Endothelial cell of umbilical vein (primary cell): ENCODE measurements around the gene SLC39A3. TPM values are rescaled to one million over a fixed set of nuclear protein-coding genes. Genes with fewer than 3 reads are reported as not detected.

Experiments used
- BruUV-seq: library from RNA; stranded (reverse); fragments of 400-500 nt; replicated peaks from 2 replicates; lab custom pipeline; 2021; lab: Mats Ljungman, UMichigan
- CTCF ChIA-PET: fragments of 300-600, 350-600 bp; sonication (Branson Sonifier 250); formaldehyde crosslinking; loops from one replicate; lab custom pipeline; 2021; ENCODE audit warnings: antibody characterized with exemption, inconsistent platforms; lab: Charles Lee
- POLR2A ChIA-PET: fragments of 300-600, 350-600 bp; sonication (Branson Sonifier 250); formaldehyde crosslinking; loops from one replicate; lab custom pipeline; 2021; ENCODE audit warnings: antibody characterized with exemption, inconsistent platforms; lab: Charles Lee
- DNase-seq: peaks from one replicate; pipeline ENCODE4 v3.0.0-alpha.2; 2011; ENCODE audit warnings: low read depth, low spot score
- FAIRE-seq: peaks from 2 replicates; lab custom pipeline; 2011; peaks lifted over from hg19 to GRCh38; lab: Jason Lieb, UNC
- H2AFZ ChIP-seq: 2 replicates; pipeline ENCODE4 v1.6.0; 2012; ENCODE audit warnings: low read depth, low read length, control low read depth, inconsistent platforms
- H3K27ac ChIP-seq: 2 replicates; pipeline ENCODE4 v1.5.1; 2011; ENCODE audit warnings: low read depth, mild to moderate bottlenecking, control low read depth, low read length, moderate library complexity; ENCODE audit not compliant: insufficient read depth
- H3K27me3 ChIP-seq, 2 experiments: 2 replicates each; pipeline versions ENCODE4 v1.6.0 to v1.6.1; 2011; ENCODE audit warnings: low read length in 2 of 2, mixed read lengths in 1 of 2; ENCODE audit not compliant: control insufficient read depth in 2 of 2, insufficient read depth in 2 of 2
- H3K36me3 ChIP-seq, 2 experiments: 2 replicates in 1 of 2; 3 replicates in 1 of 2; pipeline ENCODE4 v1.5.1; 2011; ENCODE audit warnings: low read length in 2 of 2, mild to moderate bottlenecking in 1 of 2, moderate library complexity in 1 of 2; ENCODE audit not compliant: control insufficient read depth in 2 of 2, insufficient read depth in 2 of 2; ENCODE audit errors: extremely low read depth in 1 of 2
- H3K4me1 ChIP-seq: 3 replicates; pipeline ENCODE4 v1.5.1; 2011; ENCODE audit warnings: mild to moderate bottlenecking, low read length; ENCODE audit not compliant: control insufficient read depth, insufficient read depth; ENCODE audit errors: extremely low read depth
- H3K4me2 ChIP-seq: 2 replicates; pipeline ENCODE4 v1.6.1; 2011; ENCODE audit warnings: low read length, control low read depth, mixed read lengths; ENCODE audit not compliant: insufficient read depth
- H3K4me3 ChIP-seq, 3 experiments: fragments of 200-600 bp in 1 of 3; sonication (generic), shearing (Covaris generic) in 1 of 3; replicated peaks in 1 of 3; 2 replicates each; pipeline ENCODE4 v1.5.1; 2011 to 2016; ENCODE audit warnings: control low read depth in 3 of 3, low read length in 3 of 3, mild to moderate bottlenecking in 2 of 3, inconsistent platforms in 1 of 3, low read depth in 1 of 3, moderate library complexity in 1 of 3; ENCODE audit not compliant: insufficient read depth in 1 of 3
- H3K79me2 ChIP-seq: 2 replicates; pipeline ENCODE4 v1.6.0; 2012; ENCODE audit warnings: low read length, inconsistent platforms; ENCODE audit not compliant: control insufficient read depth, insufficient read depth
- H3K9ac ChIP-seq: replicated peaks from 2 replicates; pipeline ENCODE3; 2011; ENCODE audit warnings: low read length, control low read depth; ENCODE audit not compliant: insufficient read depth; ENCODE audit errors: extremely low read depth
- H3K9me1 ChIP-seq: replicated peaks from 3 replicates; pipeline ENCODE4 v1.6.0; 2011; ENCODE audit warnings: mild to moderate bottlenecking, low read length; ENCODE audit not compliant: control insufficient read depth, insufficient read depth; ENCODE audit errors: extremely low read depth
- H3K9me3 ChIP-seq: replicated peaks from 2 replicates; pipeline ENCODE4 v1.5.1; 2012; ENCODE audit warnings: low read length, inconsistent platforms; ENCODE audit not compliant: control insufficient read depth, insufficient read depth
- H4K20me1 ChIP-seq: replicated peaks from 2 replicates; pipeline ENCODE3; 2011; ENCODE audit warnings: mild to moderate bottlenecking, low read length; ENCODE audit not compliant: control insufficient read depth, insufficient read depth; ENCODE audit errors: extremely low read depth
- EZH2 ChIP-seq: IDR thresholded peaks from 2 replicates; pipeline ENCODE4 v1.6.1; 2012; ENCODE audit warnings: borderline replicate concordance, low read depth, mild to moderate bottlenecking, moderate library complexity, low read length, inconsistent platforms; ENCODE audit not compliant: severe bottlenecking
- FOS ChIP-seq: IDR thresholded peaks from 2 replicates; pipeline ENCODE4 v1.6.1; 2011; ENCODE audit warnings: mild to moderate bottlenecking, low read length, moderate library complexity, borderline replicate concordance; ENCODE audit not compliant: insufficient read depth
- GATA2 ChIP-seq: IDR thresholded peaks from 2 replicates; pipeline ENCODE4 v1.7.0; 2011; ENCODE audit warnings: low read depth, mild to moderate bottlenecking, moderate library complexity, mixed read lengths, low read length; ENCODE audit not compliant: insufficient read length, insufficient read depth
- JUN ChIP-seq: IDR thresholded peaks from 2 replicates; pipeline ENCODE4 v1.6.1; 2011; ENCODE audit warnings: borderline replicate concordance, low read depth; ENCODE audit not compliant: insufficient read length, insufficient read depth
- MYC ChIP-seq: IDR thresholded peaks from one replicate; pipeline ENCODE4 v1.6.1; 2011; ENCODE audit warnings: mild to moderate bottlenecking, low read depth, low read length
- POLR2A ChIP-seq: IDR thresholded peaks from 2 replicates; pipeline ENCODE4 v1.6.1; 2012; ENCODE audit warnings: low read depth, mild to moderate bottlenecking, control low read depth, low read length
- POLR2AphosphoS5 ChIP-seq: IDR thresholded peaks from 2 replicates; pipeline ENCODE4 v1.6.1; 2012; ENCODE audit warnings: low read depth, mild to moderate bottlenecking, control low read depth, low read length, moderate library complexity; ENCODE audit not compliant: insufficient read depth
- dilution Hi-C: fragments of 300-500 bp; cut with MboI; formaldehyde crosslinking; loops from one replicate; pipeline ENCODE4 v1.15.0; 2019; ENCODE audit warnings: low sequenced_read_pairs; ENCODE audit not compliant: extremely low pct_ligation_motif_present
- intact Hi-C: fragments of 100-400 bp; cut with micrococcal nuclease; formaldehyde crosslinking; loops from one replicate; pipeline ENCODE4 v1.10.0; 2022
- polyA plus RNA-seq, 4 experiments: library from polyadenylated mRNA; depleted of rRNA in 3 of 4; stranded (reverse) in 3 of 4; unstranded in 1 of 4; fragments of >200 nt; gene quantifications; 2 replicates each; pipeline versions ENCODE4 v1.2.1 to v1.2.3, GENCODE V29; 2011 to 2012; ENCODE audit warnings: missing spikeins in 1 of 4
- total RNA-seq: library from RNA; stranded (reverse); gene quantifications from 2 replicates; pipeline ENCODE4 v1.2.3, GENCODE V29; 2021
- TF ChIP-seq, protein P1 (sequence below): IDR thresholded peaks from 2 replicates; pipeline ENCODE4 v1.6.1; 2011; ENCODE audit not compliant: insufficient read depth, insufficient read length
- TF ChIP-seq, protein P2 (sequence below), 2 donors: IDR thresholded peaks; 1 replicate in 1 of 2; 2 replicates in 1 of 2; pipeline ENCODE4 v1.5.1; 2011; ENCODE audit warnings: low read length in 2 of 2, mild to moderate bottlenecking in 2 of 2, moderate library complexity in 2 of 2, control low read depth in 1 of 2, inconsistent platforms in 1 of 2, low read depth in 1 of 2; ENCODE audit not compliant: insufficient read depth in 1 of 2; ENCODE audit errors: extremely low read depth in 1 of 2

SLC39A3 gene
- total and polyA plus RNA-seq, 2 donors (not counting 3 experiments of a cell fraction or from before 2014, with no cell fraction given): 28.0 to 43.1 TPM

- DNase-seq (no peak), FAIRE-seq (no peak)
- POLR2A ChIA-PET: no interaction called here
- Histone ChIP-seq H2AFZ (no peak overlapping the region), H3K9me3 (no peaks in the 10 kb centered on the region), H4K20me1 (no peaks in the 10 kb centered on the region), H3K9me1 (no peaks in the 10 kb centered on the region), H3K27ac (no peak overlapping the region), H3K36me3 (peaks cover 8 to 25% of the 10 kb centered on the region in 2 experiments), H3K27me3 (no peaks in the 10 kb centered on the region), H3K4me3 (no peak overlapping the region), H3K4me2 (no peak overlapping the region), H3K4me1 (no peaks in the 10 kb centered on the region), H3K9ac (no peak overlapping the region), H3K79me2 (no peaks in the 10 kb centered on the region)
- intact Hi-C loops: no loop called here
- dilution Hi-C loops: loop anchor here (10.0 kb wide), 1 partner anchor 60 kb away; no protein-coding TSS in a partner anchor
- TF ChIP-seq EZH2: no peak
- no peak for TF ChIP-seq GATA2
- TF ChIP-seq POLR2AphosphoS5: no peak
- no peak for TF ChIP-seq FOS
- TF ChIP-seq MYC: no peak
- TF ChIP-seq JUN: no peak
- no peak for TF ChIP-seq POLR2A
- CTCF ChIA-PET: interaction anchor here (2.1 kb wide), 1 partner anchor 107 kb away, joined by 6 read pairs; no protein-coding TSS in a partner anchor
- TSS peak; percentile 46 for BruUV-seq
Observed at GRCh38 chr19:2754659-2755447, 15.0 kb upstream of the SLC39A3 start.

GRCh38 chr19:2751438-2751830 lies 11.6 kb upstream of the SLC39A3 start:
- no peaks in the 10 kb centered on the region for H3K9me3 ChIP-seq
- FAIRE-seq (no peak), DNase-seq (no peak)
- no peaks in the 10 kb centered on the region for H3K79me2 ChIP-seq
- no peak overlapping the region for H3K27ac ChIP-seq
- TF ChIP-seq, protein P1, sequence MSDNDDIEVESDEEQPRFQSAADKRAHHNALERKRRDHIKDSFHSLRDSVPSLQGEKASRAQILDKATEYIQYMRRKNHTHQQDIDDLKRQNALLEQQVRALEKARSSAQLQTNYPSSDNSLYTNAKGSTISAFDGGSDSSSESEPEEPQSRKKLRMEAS: no peak
- no peak for TF ChIP-seq JUN
- no peak for TF ChIP-seq POLR2A
- no peak for TF ChIP-seq MYC
- no peak for TF ChIP-seq POLR2AphosphoS5
- TF ChIP-seq GATA2: no peak
- TF ChIP-seq, protein P2, sequence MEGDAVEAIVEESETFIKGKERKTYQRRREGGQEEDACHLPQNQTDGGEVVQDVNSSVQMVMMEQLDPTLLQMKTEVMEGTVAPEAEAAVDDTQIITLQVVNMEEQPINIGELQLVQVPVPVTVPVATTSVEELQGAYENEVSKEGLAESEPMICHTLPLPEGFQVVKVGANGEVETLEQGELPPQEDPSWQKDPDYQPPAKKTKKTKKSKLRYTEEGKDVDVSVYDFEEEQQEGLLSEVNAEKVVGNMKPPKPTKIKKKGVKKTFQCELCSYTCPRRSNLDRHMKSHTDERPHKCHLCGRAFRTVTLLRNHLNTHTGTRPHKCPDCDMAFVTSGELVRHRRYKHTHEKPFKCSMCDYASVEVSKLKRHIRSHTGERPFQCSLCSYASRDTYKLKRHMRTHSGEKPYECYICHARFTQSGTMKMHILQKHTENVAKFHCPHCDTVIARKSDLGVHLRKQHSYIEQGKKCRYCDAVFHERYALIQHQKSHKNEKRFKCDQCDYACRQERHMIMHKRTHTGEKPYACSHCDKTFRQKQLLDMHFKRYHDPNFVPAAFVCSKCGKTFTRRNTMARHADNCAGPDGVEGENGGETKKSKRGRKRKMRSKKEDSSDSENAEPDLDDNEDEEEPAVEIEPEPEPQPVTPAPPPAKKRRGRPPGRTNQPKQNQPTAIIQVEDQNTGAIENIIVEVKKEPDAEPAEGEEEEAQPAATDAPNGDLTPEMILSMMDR (IDR thresholded peaks at IDR 0.05; ENCODE audit: extremely low read depth in 1 of 2, insufficient read depth in 1 of 2, low read depth in 1 of 2, low read length in 2 of 2): no peak
- no peak for TF ChIP-seq EZH2
- no peaks in the 10 kb centered on the region for H4K20me1 ChIP-seq
- H3K9ac ChIP-seq: no peak overlapping the region
- dilution Hi-C loops: loop anchor here (10.0 kb wide), 1 partner anchor 57 kb away; no protein-coding TSS in a partner anchor
- POLR2A ChIA-PET: no interaction called here
- no peak overlapping the region for H3K4me3 ChIP-seq
- CTCF ChIA-PET: interaction anchor here (2.8 kb wide), 1 partner anchor 103 kb away, joined by 19 read pairs; no protein-coding TSS in a partner anchor
- H3K4me2 ChIP-seq: no peak overlapping the region
- no peaks in the 10 kb centered on the region for H3K27me3 ChIP-seq
- no TSS peak for BruUV-seq
- no peak overlapping the region for H2AFZ ChIP-seq
- H3K4me1 ChIP-seq: no peaks in the 10 kb centered on the region
- no peaks in the 10 kb centered on the region for H3K9me1 ChIP-seq
- H3K36me3 ChIP-seq: peaks cover 2 to 12% of the 10 kb centered on the region in 2 experiments
- intact Hi-C loops: no loop called here
